A673 (cell line): ENCODE measurements around the gene FLT1. TPM values are rescaled to one million over a fixed set of nuclear protein-coding genes. Genes with fewer than 3 reads are reported as not detected.

Source experiments
- BruUV-seq: library from RNA; stranded (reverse); fragments of 400-500 nt; replicated peaks from 2 replicates; lab custom pipeline; 2021; lab: Mats Ljungman, UMichigan
- CTCF ChIA-PET: fragments of 300-600 bp; sonication (Branson Sonifier 250); formaldehyde crosslinking; loops from one replicate; lab custom pipeline; 2022; ENCODE audit warnings: antibody characterized with exemption; lab: Charles Lee
- POLR2A ChIA-PET: fragments of 300-600 bp; sonication (Branson Sonifier 250); formaldehyde crosslinking; loops from one replicate; lab custom pipeline; 2022; ENCODE audit warnings: antibody characterized with exemption; ENCODE audit not compliant: low non-redundant PET; lab: Charles Lee
- DNase-seq: peaks from one replicate; pipeline ENCODE4 v3.0.0-alpha.2; 2015; ENCODE audit warnings: low spot score
- H3K27ac ChIP-seq: fragments of 200-600 bp; sonication (generic); 2 replicates; pipeline ENCODE4 v1.5.1; 2016; ENCODE audit warnings: mixed run types, low read depth, mild to moderate bottlenecking, mixed read lengths, antibody characterized with exemption, low read length; ENCODE audit not compliant: poor library complexity, severe bottlenecking
- H3K27me3 ChIP-seq: fragments of 200-600 bp; sonication (generic); replicated peaks from 2 replicates; pipeline ENCODE4 v1.6.1; 2017; ENCODE audit warnings: mixed run types, low read depth, mild to moderate bottlenecking, mixed read lengths, antibody characterized with exemption, low read length; ENCODE audit not compliant: insufficient read depth, poor library complexity
- H3K36me3 ChIP-seq: fragments of 200-600 bp; sonication (generic); 2 replicates; pipeline ENCODE4 v1.6.1; 2016; ENCODE audit warnings: mixed run types, mild to moderate bottlenecking, mixed read lengths, antibody characterized with exemption, low read length; ENCODE audit not compliant: insufficient read depth, poor library complexity, severe bottlenecking
- H3K4me1 ChIP-seq: fragments of 200-600 bp; sonication (generic); 2 replicates; pipeline ENCODE4 v1.6.1; 2017; ENCODE audit warnings: mixed run types, mild to moderate bottlenecking, mixed read lengths, antibody characterized with exemption, low read length; ENCODE audit not compliant: insufficient read depth, poor library complexity, severe bottlenecking
- H3K4me3 ChIP-seq: fragments of 200-600 bp; sonication (generic); 2 replicates; pipeline ENCODE4 v1.5.1; 2016; ENCODE audit warnings: low read depth, mixed run types, mild to moderate bottlenecking, mixed read lengths, low read length; ENCODE audit not compliant: poor library complexity, severe bottlenecking
- H3K9me3 ChIP-seq: fragments of 200-600 bp; sonication (generic); 2 replicates; pipeline ENCODE4 v1.6.1; 2016; ENCODE audit warnings: mixed run types, low read depth, mild to moderate bottlenecking, mixed read lengths, antibody characterized with exemption, low read length; ENCODE audit not compliant: poor library complexity, severe bottlenecking
- CTCF ChIP-seq: fragments of 300-800, 200-600 bp; sonication (generic); conservative IDR thresholded peaks from 2 replicates; pipeline ENCODE4 v1.5.1; 2017; ENCODE audit warnings: low read depth, mild to moderate bottlenecking, antibody characterized with exemption, low read length, moderate library complexity, mixed read lengths
- EZH2 ChIP-seq: fragments of 200-600 bp; sonication (generic); IDR thresholded peaks from 2 replicates; pipeline ENCODE4 v1.6.1; 2017; ENCODE audit warnings: borderline replicate concordance, low read depth, mild to moderate bottlenecking, mixed read lengths, antibody characterized with exemption, low read length; ENCODE audit not compliant: poor library complexity, severe bottlenecking
- intact Hi-C: fragments of 100-400 bp; cut with micrococcal nuclease; formaldehyde crosslinking; loops from one replicate; pipeline ENCODE4 v1.10.0; 2022; ENCODE audit not compliant: unreplicated experiment
- total RNA-seq: library from RNA; stranded (reverse); gene quantifications from 2 replicates; pipeline ENCODE4 v1.2.3, GENCODE V29; 2021

The FLT1 gene
- total RNA-seq, 1 experiment from 2014 or later, result 5.2 TPM

- Histone ChIP-seq H3K4me3 (no peak overlapping the region), H3K27me3 (no peaks in the 10 kb centered on the region), H3K36me3 (no peaks in the 10 kb centered on the region), H3K9me3 (no peaks in the 10 kb centered on the region), H3K27ac (no peak overlapping the region), H3K4me1 (no peaks in the 10 kb centered on the region)
- POLR2A ChIA-PET, result no interaction called here
- BruUV-seq, result no TSS peak
- CTCF ChIA-PET, result no interaction called here
- DNase-seq, result no peak
- intact Hi-C loops, result no loop called here
- no peak for TF ChIP-seq EZH2
- no peak for TF ChIP-seq CTCF
Measured at GRCh38 chr13:28468023-28468915, 26.7 kb downstream of the FLT1 start.

GRCh38 chr13:28467034-28467433, 27.9 kb downstream of the FLT1 start:
- POLR2A ChIA-PET, result no interaction called here
- intact Hi-C loops, result no loop called here
- Histone ChIP-seq H3K4me3 (no peak overlapping the region), H3K27ac (no peak overlapping the region), H3K9me3 (no peaks in the 10 kb centered on the region), H3K4me1 (no peaks in the 10 kb centered on the region), H3K36me3 (no peaks in the 10 kb centered on the region), H3K27me3 (no peaks in the 10 kb centered on the region)
- no peak for DNase-seq
- no peak for TF ChIP-seq CTCF
- TF ChIP-seq EZH2, result no peak
- CTCF ChIA-PET, result no interaction called here
- BruUV-seq, result no TSS peak

GRCh38 chr13:28466151-28466550, 28.8 kb downstream of the FLT1 start:
- intact Hi-C loops, result no loop called here
- POLR2A ChIA-PET, result no interaction called here

More at GRCh38 chr13:28466151-28466550, 28.8 kb downstream of the FLT1 start:
- no peaks in the 10 kb centered on the region for H3K4me1 ChIP-seq
- H3K36me3 ChIP-seq, result no peaks in the 10 kb centered on the region
- no TSS peak for BruUV-seq
- H3K9me3 ChIP-seq, result no peaks in the 10 kb centered on the region
- TF ChIP-seq EZH2 (no peak), CTCF (no peak)
- H3K4me3 ChIP-seq, result no peak overlapping the region
- H3K27ac ChIP-seq, result no peak overlapping the region
- H3K27me3 ChIP-seq, result no peaks in the 10 kb centered on the region
- no peak for DNase-seq
- CTCF ChIA-PET, result no interaction called here
